Heart right ventricle (tissue), 16 donors: ENCODE results near the gene DDX10. TPM values are rescaled to one million over a fixed set of nuclear protein-coding genes. Genes with fewer than 3 reads are reported as not detected.

Experiments
- ATAC-seq, 8 donors: fragments of 200-7000 bp; cut with Tn5 transposase; one replicate each; pipeline ENCODE4 v1.9.1; 2020; ENCODE audit warnings: mild to moderate bottlenecking in 8 of 8, moderate library complexity in 8 of 8, moderate number of reproducible peaks in 1 of 8
- DNase-seq, 2 donors: peaks; one replicate each; pipeline ENCODE4 v3.0.0-alpha.2; 2020
- H3K27ac ChIP-seq, 10 donors: fragments of 200-600 bp; sonication (generic) in 2 of 10; one replicate each; pipeline versions ENCODE4 v1.5.0 to v1.8.0; 2020 to 2022; ENCODE audit warnings: mild to moderate bottlenecking in 3 of 10
- H3K27me3 ChIP-seq, 7 donors: fragments of 200-600 bp; one replicate each; pipeline ENCODE4 v1.8.0; 2021 to 2022; ENCODE audit warnings: mild to moderate bottlenecking in 2 of 7
- H3K36me3 ChIP-seq, 9 donors: fragments of 200-600 bp; sonication (generic) in 1 of 9; one replicate each; pipeline versions ENCODE4 v1.5.0 to v1.8.0; 2020 to 2022; ENCODE audit warnings: mild to moderate bottlenecking in 2 of 9
- H3K4me1 ChIP-seq, 9 donors: fragments of 200-600 bp; sonication (generic) in 1 of 9; one replicate each; pipeline versions ENCODE4 v1.5.0 to v1.8.0; 2020 to 2022; ENCODE audit warnings: mild to moderate bottlenecking in 4 of 9
- H3K4me3 ChIP-seq, 10 donors: fragments of 200-600 bp; sonication (generic) in 2 of 10; one replicate each; pipeline versions ENCODE4 v1.5.0 to v1.8.0; 2020 to 2022; ENCODE audit warnings: mild to moderate bottlenecking in 7 of 10, moderate library complexity in 2 of 10
- H3K9me3 ChIP-seq, 11 donors: fragments of 200-600 bp in 10 of 11; sonication (generic) in 2 of 11; one replicate each; pipeline versions ENCODE4 v1.5.0 to v1.8.0; 2013 to 2022; ENCODE audit warnings: mild to moderate bottlenecking in 2 of 11, control low read depth in 1 of 11, moderate library complexity in 1 of 11
- WGBS, 2 donors: extraction: QIAGEN DNeasy Blood & Tissue Kit; methylation state at CpG; one replicate each; pipeline ENCODE4 v1.1.7; 2013; ENCODE audit warnings: inconsistent platforms in 1 of 2; 5-methylcytosine and 5-hydroxymethylcytosine counted together
- intact Hi-C, 10 donors: fragments of 100-400 bp; cut with DNase I; formaldehyde crosslinking; loops; one replicate each; pipeline versions ENCODE4 v1.11.1 to v1.14.2; 2022
- polyA plus RNA-seq, 2 donors: library from polyadenylated mRNA; stranded (reverse); fragments of 200-250 nt; gene quantifications; one replicate each; pipeline ENCODE4 v1.2.3, GENCODE V29; 2013
- total RNA-seq, 10 donors: library from RNA; stranded (reverse); fragmentation: NEBNext Ultra II Directional in 3 of 10; extraction: Animal tissue kit (Norgen Biotek cat#: 25700) in 3 of 10; gene quantifications; one replicate each; pipeline versions ENCODE4 v1.2.1 to v1.2.4, GENCODE V29; 2021 to 2023
- TF ChIP-seq, protein P1 (sequence below), 9 donors: fragments of 200-600 bp; sonication (generic) in 2 of 9; IDR thresholded peaks; one replicate each; pipeline versions ENCODE4 v1.5.0 to v1.8.0; 2021 to 2022; ENCODE audit warnings: antibody characterized with exemption in 9 of 9, mild to moderate bottlenecking in 5 of 9, moderate library complexity in 1 of 9
- donor health status: Arrhythmogenic right ventricular cardiomyopathy.
- donor health status: ischemic (EF 13 %, LVEDD 7.1; RV severe dilation, severe dysfunction).
- donor health status: healthy with polysubstance abuse.
- donor health status: DM: no; HTN: yes; CAD: no.
- donor health status: DM: no; HTN: no; CAD: no.
- donor health status: ischemic (EF 25% LVEDD 6.9; RV normal size, moderate dysfunction).
- donor health status: ischemic (EF 25% LVEDD 5.7; RV mildly dilated, moderate dysfunction).
- donor health status: healthy.
- donor health status: DM: yes; HTN: yes; CAD: no.
- donor health status: Ischemic cardiomyopathy.
- donor health status: ischemic (EF 35%, LVEDD 5.7; RV mildly dilated, moderate dysfunction).
- donor health status: nonischemic (EF 11% LVEDD 7.7; RV severe dilation, severe dysfunction).
- donor health status: DM: yes; HTN: yes; CAD: no.
- donor health status: PGD.
- donor health status: ischemic (EF 29% LVEDD 5.4; RV normal size, mild dysfunction).
- donor health status: nonischemic (EF 23%, LVEDD 6.1; RV moderate dilation, normal function).

Gene DDX10
- total and polyA plus RNA-seq, 12 donors = 9.3 to 15.3 (median 11.5) TPM

DNA sequence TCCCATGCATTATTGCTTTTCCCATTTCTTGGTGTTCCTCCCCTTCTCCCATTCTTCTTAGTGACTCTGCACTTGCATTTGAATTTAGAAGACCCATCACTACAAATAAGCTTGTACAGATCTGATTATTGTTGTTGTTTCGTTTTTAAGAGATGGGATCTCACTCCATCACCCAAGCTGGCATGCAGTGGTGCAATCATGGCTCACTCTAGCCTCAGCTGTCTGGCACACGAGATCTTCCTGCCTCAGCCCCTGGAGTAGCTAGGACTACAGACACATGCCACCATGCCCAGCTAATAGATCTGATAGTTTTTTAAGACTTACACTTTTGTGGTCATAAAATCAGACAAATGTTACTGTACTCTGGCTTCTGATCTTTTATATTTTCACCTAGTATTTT lies 252.1 kb downstream of the DDX10 start:
- no peak for ATAC-seq
- no peak overlapping the region for H3K27ac ChIP-seq
- H3K9me3 ChIP-seq = no peaks in the 10 kb centered on the region
- WGBS, 2 donors = 87 to 92% methylated on average over 2 of the region's 2 CpGs
- DNase-seq = no peak
- H3K4me1 ChIP-seq = peaks cover 0 to 6% (median 0%) of the 10 kb centered on the region in 9 donors
- no peaks in the 10 kb centered on the region for H3K27me3 ChIP-seq
- H3K4me3 ChIP-seq = no peak overlapping the region
- intact Hi-C loops = no loop called here
- TF ChIP-seq, protein P1, sequence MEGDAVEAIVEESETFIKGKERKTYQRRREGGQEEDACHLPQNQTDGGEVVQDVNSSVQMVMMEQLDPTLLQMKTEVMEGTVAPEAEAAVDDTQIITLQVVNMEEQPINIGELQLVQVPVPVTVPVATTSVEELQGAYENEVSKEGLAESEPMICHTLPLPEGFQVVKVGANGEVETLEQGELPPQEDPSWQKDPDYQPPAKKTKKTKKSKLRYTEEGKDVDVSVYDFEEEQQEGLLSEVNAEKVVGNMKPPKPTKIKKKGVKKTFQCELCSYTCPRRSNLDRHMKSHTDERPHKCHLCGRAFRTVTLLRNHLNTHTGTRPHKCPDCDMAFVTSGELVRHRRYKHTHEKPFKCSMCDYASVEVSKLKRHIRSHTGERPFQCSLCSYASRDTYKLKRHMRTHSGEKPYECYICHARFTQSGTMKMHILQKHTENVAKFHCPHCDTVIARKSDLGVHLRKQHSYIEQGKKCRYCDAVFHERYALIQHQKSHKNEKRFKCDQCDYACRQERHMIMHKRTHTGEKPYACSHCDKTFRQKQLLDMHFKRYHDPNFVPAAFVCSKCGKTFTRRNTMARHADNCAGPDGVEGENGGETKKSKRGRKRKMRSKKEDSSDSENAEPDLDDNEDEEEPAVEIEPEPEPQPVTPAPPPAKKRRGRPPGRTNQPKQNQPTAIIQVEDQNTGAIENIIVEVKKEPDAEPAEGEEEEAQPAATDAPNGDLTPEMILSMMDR (IDR thresholded peaks at IDR 0.05) = no peak
- H3K36me3 ChIP-seq = peaks cover 0 to 20% (median 0%) of the 10 kb centered on the region in 9 donors

- ATAC-seq = no peak
- WGBS, 2 donors = 98% methylated on average over 2 of the region's 2 CpGs
- Histone ChIP-seq H3K36me3 (peaks cover 0 to 20% (median 0%) of the 10 kb centered on the region in 9 donors), H3K27me3 (no peaks in the 10 kb centered on the region), H3K4me1 (peaks cover 0 to 5% (median 0%) of the 10 kb centered on the region in 9 donors), H3K4me3 (no peak overlapping the region), H3K27ac (no peak overlapping the region), H3K9me3 (no peaks in the 10 kb centered on the region)
- TF ChIP-seq, protein P1 (IDR thresholded peaks at IDR 0.05) = no peak
- intact Hi-C loops = no loop called here
- DNase-seq = no peak
These were observed 256.3 kb downstream of the DDX10 start for GRCh38 chr11:108921211-108921610.

GRCh38 chr11:108922241-108922640 lies 257.4 kb downstream of the DDX10 start:
- H3K36me3 ChIP-seq = peaks cover 0 to 20% (median 0%) of the 10 kb centered on the region in 9 donors
- H3K27ac ChIP-seq = no peak overlapping the region
- no peaks in the 10 kb centered on the region for H3K27me3 ChIP-seq
- H3K4me1 ChIP-seq = peaks cover 0 to 5% (median 0%) of the 10 kb centered on the region in 9 donors
- H3K9me3 ChIP-seq = no peaks in the 10 kb centered on the region
- DNase-seq (no peak), ATAC-seq (no peak)
- no peak overlapping the region for H3K4me3 ChIP-seq
- intact Hi-C loops = no loop called here
- 64 to 82% methylated on average over 3 of the region's 3 CpGs for WGBS, 2 donors
- TF ChIP-seq, protein P1 (IDR thresholded peaks at IDR 0.05) = no peak

DNA sequence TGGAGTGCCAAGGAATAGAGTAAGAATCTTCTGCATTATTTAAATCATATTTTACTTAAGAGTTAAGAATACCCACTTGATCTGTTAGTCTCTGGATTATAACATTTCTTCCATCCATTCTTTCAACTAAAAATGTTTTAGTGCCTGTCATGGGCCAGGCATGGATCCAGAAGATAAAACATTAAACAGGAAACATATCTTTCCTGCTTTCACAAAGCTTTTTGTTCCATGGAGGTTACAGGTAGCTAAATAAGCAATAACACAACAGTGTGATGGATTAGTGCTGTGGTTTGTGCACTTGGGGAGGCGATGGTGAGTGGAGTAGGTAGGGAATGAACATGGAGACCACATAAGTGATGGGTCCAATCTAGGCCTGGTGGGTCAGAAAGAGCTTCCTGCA lies 258.5 kb downstream of the DDX10 start:
- Histone ChIP-seq H3K27me3 (no peaks in the 10 kb centered on the region), H3K4me3 (no peak overlapping the region), H3K36me3 (peaks cover 0 to 13% (median 0%) of the 10 kb centered on the region in 9 donors), H3K27ac (no peak overlapping the region), H3K9me3 (no peaks in the 10 kb centered on the region), H3K4me1 (peaks cover 0 to 10% (median 0%) of the 10 kb centered on the region in 9 donors)
- TF ChIP-seq, protein P1 (IDR thresholded peaks at IDR 0.05) = no peak
- ATAC-seq (no peak), DNase-seq (no peak)
- WGBS, 2 donors = 82 to 90% methylated on average over 1 of the region's 1 CpG
- intact Hi-C loops = no loop called here
